KG1 (cell line): ENCODE measurements around the gene CNTNAP5.

Source experiments
- DNase-seq: peaks from one replicate; lab custom pipeline; 2025; lab: John Stamatoyannopoulos, UW

The CNTNAP5 gene

GRCh38 chr2:124063596-124063995 is 38.5 kb downstream of the CNTNAP5 start:
- DNase-seq: no peak

- no peak for DNase-seq
Observed at GRCh38 chr2:124065636-124066035, 40.5 kb downstream of the CNTNAP5 start.

DNA sequence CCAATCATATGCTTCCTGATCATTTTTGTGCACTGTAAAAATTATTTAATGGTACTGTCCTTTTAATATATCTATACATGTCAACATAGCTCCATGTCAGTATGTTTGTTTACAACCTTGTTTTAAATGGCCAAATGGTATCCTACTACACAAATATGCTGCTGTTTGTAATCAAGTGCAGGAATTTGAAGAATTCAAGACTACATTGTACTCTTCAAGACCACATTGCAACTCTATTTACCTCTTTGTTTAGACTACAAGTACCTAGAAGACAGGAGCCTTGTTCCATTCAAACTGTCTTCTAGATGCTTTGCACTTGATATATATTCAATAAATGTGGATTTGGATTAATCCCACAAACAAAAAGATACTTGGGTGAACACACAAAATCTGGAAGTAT is 41.7 kb downstream of the CNTNAP5 start:
- no peak for DNase-seq

- DNase-seq: no peak
Observed at GRCh38 chr2:124079045-124079444, 54.0 kb downstream of the CNTNAP5 start.

- no peak for DNase-seq
Observed at GRCh38 chr2:124080281-124081153, 55.4 kb downstream of the CNTNAP5 start.

DNA sequence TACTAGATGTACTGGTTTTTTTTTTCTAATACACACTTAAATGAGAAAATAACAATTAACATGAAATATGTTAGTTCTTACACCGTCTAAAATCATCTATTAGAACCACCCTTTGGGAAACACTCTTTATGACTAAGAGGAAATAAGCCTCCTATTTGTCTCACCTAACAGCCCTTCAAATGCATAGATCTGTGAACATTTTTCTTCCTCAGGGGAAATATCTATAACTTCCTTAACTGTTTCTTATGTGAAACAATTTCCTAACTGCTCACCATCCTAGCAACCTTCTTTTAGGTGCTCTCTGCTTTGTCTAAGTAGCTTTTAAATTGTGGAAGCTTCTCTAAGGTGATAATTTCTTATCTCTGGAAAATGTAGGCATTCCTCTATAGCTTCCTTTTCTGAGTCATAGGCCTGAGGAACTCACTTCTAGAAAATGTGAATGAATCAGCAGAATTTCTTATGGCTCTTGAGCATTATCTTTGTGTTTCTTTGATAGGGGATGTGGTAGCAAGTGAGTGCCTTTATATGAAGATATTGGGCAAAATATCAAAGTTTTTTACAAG is 56.1 kb downstream of the CNTNAP5 start:
- DNase-seq: no peak

DNA sequence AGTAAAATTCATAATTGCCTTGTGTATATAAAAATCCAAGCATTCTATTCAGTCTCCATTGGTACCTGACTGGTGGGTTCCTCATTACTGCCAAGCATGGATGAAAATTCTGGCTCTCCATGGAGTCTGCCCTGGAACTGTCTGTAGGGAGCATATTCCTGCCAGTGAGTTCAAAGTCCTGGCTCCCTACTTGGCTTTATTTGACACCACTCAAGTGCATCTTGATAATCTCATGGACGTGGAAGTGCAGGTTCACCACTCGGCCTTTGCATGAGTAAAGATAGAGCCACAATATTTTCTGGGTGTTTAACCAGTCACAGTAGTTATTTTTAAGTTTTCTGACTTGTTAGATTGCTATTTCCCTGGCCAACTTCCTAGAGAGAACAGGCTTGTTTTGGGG is 63.5 kb downstream of the CNTNAP5 start:
- DNase-seq: no peak

- no peak for DNase-seq
Observed at GRCh38 chr2:124091721-124092120, 66.6 kb downstream of the CNTNAP5 start.

- no peak for DNase-seq
Observed at GRCh38 chr2:124092651-124093050, 67.6 kb downstream of the CNTNAP5 start.

GRCh38 chr2:124104914-124105313 is 79.8 kb downstream of the CNTNAP5 start:
- DNase-seq: no peak

DNA sequence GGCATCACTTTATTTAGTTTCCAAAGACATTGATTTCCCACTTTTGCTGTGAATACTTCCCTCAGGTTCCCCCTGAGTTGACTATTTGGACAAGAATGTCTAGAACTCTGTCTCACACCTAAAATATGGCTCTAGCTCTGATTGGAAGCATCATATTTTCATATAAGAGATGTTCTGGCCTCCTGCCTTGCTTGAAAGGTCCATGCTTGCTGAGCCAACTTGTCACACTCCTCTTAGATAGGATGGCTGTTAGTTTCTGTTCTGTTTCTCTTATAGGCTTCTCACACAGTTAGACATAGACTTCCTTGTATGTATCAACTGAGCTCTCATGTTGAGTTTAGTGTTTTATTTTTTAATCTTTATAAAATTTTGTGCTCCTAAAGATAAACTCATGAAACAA is 87.1 kb downstream of the CNTNAP5 start:
- DNase-seq: no peak

DNA sequence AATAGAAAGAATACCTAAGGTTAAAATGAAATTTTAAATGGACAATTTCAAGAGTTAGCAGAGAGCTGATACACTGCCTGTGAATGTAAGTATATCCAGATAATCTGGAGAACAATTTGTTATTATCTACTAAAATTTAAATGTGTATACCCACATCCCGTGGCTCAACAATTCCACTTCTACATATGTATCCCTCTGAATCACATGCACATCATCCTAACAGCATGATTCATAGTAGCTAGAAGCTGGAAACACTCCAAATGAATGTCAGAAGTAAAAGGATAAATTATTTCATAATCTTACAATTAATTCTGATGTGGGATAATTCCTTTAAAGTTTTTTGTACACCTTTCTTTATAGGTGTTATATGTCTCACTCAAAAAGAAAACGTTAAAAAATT is 87.9 kb downstream of the CNTNAP5 start:
- DNase-seq: no peak

- no peak for DNase-seq
Observed at GRCh38 chr2:124120246-124120645, 95.2 kb downstream of the CNTNAP5 start.

GRCh38 chr2:124121106-124121505 is 96.0 kb downstream of the CNTNAP5 start:
- no peak for DNase-seq

DNA sequence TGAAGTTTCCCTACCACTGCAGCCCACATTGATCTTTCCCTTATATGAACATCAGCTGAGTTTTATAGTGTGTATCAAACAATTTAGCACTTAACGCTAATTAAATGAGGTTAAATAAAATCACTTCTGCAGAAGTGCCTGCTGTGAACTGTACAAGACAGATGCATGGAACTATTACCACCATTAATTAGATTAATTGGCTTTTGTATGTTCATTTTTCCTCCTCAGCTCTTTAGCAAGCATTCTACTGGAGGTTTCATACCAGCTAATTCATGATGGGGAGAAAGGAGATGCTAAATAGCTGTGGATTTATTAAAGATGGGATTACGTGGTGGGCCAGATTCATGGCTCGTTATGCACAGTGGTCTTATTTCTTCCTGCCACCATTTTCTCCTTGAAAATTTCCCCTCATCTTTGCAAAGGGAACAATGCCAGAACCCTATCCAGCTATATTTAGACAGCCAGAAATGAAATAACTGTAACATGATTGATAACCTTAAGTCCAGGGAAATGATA is 96.7 kb downstream of the CNTNAP5 start:
- no peak for DNase-seq

DNA sequence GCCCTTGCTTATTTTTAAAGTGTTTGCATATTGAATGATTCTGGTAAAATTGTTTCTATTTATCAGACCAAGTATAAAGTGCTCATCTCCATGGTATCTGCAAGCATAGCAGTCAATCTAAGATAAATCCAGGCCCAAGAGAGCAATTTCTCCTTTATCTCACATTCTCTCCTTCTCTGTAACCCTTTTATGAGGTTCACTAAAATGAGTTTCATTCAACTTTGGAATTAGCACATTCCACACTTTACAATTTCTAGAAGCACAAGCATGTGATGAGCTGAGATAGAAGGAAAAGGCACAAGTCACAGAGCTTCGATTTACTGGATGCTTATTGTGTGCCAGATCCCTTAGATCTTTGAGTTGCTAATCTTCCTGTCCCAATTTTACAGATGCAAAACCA is 97.3 kb downstream of the CNTNAP5 start:
- no peak for DNase-seq

DNA sequence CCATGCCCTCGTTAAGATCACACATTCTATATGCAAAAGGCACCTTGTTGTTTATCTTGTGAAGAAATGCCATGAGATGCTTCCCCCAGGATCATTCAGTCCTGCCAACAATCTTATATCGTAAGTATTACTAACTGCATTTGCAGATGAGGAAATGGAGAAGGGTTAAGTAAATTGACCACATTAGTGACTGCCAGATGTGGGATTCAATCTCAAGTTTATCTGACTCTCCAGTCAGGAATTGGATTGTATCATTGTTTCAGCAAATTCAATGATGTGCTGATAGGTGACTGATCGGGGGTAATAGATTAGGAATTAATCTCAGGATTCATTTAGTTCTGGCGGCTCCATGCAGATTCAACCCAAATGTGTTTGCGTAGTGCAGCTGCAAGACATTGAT is 106.2 kb downstream of the CNTNAP5 start:
- no peak for DNase-seq

DNA sequence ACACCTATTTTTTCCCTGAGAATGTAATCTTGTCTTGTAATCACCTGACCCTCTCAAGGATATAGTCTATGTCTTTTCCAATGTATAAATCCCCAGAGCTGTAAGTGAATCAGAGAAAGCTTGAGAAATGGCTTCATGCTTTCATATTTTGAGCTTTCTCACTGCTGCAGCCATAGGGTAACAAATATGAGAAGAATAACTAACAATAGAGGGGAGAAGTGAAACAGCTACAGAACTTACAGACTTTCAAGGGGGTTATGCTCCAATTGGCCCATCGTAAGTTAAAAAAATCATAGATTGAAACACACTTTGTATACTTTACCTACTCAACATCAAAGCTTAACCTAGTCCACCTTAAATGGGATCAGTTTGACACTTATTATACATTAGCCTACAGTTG is 111.0 kb downstream of the CNTNAP5 start:
- no peak for DNase-seq

- no peak for DNase-seq
Observed at GRCh38 chr2:124138076-124138475, 113.0 kb downstream of the CNTNAP5 start.

GRCh38 chr2:124145982-124146381 is 120.9 kb downstream of the CNTNAP5 start:
- no peak for DNase-seq

DNA sequence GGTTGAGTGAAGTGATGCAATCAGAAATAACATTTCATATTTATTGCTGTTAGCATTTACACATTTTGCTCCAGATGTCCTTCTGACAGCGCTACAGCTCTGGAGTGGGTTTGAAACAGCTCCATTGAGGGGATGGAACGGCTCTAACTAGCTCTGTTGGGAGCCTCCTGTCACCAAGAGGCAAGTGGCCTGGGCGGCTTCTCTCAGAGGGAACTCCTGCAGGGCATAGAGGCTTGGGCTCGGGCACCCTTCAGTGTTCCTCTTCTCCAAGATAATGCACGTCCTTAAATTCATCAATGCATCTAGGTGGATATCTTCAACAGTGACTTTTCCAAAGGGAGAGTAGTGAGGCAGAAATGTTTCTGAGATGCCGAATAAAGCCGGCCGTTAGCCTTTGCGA is 122.5 kb downstream of the CNTNAP5 start:
- DNase-seq: no peak

GRCh38 chr2:124149571-124149970 is 124.5 kb downstream of the CNTNAP5 start:
- DNase-seq: no peak

DNA sequence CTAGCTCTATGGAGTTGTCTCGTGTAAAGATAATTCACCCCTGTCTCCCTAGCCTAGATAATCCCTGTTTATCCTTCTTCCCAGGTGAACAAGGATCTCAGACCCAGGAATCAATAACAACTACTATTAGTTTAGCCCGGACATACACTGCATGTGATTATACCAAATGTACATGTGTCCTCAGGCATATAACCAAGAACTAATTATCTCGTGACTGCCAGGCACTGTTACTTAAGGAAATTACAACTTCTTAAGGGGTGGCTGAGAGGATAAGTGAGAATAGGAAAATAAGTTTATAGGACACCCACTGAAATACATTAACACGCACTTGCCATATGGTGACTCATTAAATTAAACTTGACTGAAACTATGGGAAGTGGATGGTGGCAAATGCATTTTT is 126.6 kb downstream of the CNTNAP5 start:
- no peak for DNase-seq

- DNase-seq: no peak
Observed at GRCh38 chr2:124153713-124154112, 128.6 kb downstream of the CNTNAP5 start.
